ENCODE data around the gene CTDSPL. TPM values are rescaled to one million over a fixed set of nuclear protein-coding genes. Genes with fewer than 3 reads are reported as not detected.

Gene CTDSPL
- total RNA-seq, 1 experiment from 2014 or later, result 16.6 TPM

- POLR2A ChIA-PET, result no interaction called here
- no peaks in the 10 kb centered on the region for H3K4me1 ChIP-seq (ENCODE audit: control insufficient read depth, insufficient read depth, low read length)
- BruUV-seq (replicated peaks), result no TSS peak
- TF ChIP-seq, protein P1, sequence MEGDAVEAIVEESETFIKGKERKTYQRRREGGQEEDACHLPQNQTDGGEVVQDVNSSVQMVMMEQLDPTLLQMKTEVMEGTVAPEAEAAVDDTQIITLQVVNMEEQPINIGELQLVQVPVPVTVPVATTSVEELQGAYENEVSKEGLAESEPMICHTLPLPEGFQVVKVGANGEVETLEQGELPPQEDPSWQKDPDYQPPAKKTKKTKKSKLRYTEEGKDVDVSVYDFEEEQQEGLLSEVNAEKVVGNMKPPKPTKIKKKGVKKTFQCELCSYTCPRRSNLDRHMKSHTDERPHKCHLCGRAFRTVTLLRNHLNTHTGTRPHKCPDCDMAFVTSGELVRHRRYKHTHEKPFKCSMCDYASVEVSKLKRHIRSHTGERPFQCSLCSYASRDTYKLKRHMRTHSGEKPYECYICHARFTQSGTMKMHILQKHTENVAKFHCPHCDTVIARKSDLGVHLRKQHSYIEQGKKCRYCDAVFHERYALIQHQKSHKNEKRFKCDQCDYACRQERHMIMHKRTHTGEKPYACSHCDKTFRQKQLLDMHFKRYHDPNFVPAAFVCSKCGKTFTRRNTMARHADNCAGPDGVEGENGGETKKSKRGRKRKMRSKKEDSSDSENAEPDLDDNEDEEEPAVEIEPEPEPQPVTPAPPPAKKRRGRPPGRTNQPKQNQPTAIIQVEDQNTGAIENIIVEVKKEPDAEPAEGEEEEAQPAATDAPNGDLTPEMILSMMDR (IDR thresholded peaks at IDR 0.05), result no peak
- TF ChIP-seq TCF7L2 (IDR thresholded peaks at IDR 0.05; ENCODE audit: low read depth, low read length), result no peak
- TF ChIP-seq, protein P2, sequence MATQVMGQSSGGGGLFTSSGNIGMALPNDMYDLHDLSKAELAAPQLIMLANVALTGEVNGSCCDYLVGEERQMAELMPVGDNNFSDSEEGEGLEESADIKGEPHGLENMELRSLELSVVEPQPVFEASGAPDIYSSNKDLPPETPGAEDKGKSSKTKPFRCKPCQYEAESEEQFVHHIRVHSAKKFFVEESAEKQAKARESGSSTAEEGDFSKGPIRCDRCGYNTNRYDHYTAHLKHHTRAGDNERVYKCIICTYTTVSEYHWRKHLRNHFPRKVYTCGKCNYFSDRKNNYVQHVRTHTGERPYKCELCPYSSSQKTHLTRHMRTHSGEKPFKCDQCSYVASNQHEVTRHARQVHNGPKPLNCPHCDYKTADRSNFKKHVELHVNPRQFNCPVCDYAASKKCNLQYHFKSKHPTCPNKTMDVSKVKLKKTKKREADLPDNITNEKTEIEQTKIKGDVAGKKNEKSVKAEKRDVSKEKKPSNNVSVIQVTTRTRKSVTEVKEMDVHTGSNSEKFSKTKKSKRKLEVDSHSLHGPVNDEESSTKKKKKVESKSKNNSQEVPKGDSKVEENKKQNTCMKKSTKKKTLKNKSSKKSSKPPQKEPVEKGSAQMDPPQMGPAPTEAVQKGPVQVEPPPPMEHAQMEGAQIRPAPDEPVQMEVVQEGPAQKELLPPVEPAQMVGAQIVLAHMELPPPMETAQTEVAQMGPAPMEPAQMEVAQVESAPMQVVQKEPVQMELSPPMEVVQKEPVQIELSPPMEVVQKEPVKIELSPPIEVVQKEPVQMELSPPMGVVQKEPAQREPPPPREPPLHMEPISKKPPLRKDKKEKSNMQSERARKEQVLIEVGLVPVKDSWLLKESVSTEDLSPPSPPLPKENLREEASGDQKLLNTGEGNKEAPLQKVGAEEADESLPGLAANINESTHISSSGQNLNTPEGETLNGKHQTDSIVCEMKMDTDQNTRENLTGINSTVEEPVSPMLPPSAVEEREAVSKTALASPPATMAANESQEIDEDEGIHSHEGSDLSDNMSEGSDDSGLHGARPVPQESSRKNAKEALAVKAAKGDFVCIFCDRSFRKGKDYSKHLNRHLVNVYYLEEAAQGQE (IDR thresholded peaks at IDR 0.05; ENCODE audit: insufficient read depth in 1 of 2, low read depth in 2 of 2, low read length in 1 of 2), result no peak
- no peak for TF ChIP-seq SIN3A (IDR thresholded peaks at IDR 0.05; ENCODE audit: borderline replicate concordance, insufficient read depth, low read depth, low read length)
- TF ChIP-seq POLR2AphosphoS5 (IDR thresholded peaks at IDR 0.05; ENCODE audit: low read depth, low read length), result no peak
- DNase-seq (ENCODE audit: low read depth, low spot score), result no peak
- H3K27ac ChIP-seq (ENCODE audit: low read length), result no peak overlapping the region
- in situ Hi-C loops (cut with HindIII; ENCODE audit: low pct_unique_long_range_greater_than_20kb, low sequenced_read_pairs) (no loop called here), intact Hi-C loops (cut with micrococcal nuclease; ENCODE audit: unreplicated experiment) (no loop called here)
- no peak overlapping the region for H3K4me3 ChIP-seq (ENCODE audit: low read depth in 2 of 2, low read length in 2 of 2)
- no peaks in the 10 kb centered on the region for H3K27me3 ChIP-seq (ENCODE audit: control insufficient read depth, insufficient read depth, low read length)
- H3K9me3 ChIP-seq (ENCODE audit: control insufficient read depth, insufficient read depth, low read depth, low read length), result no peaks in the 10 kb centered on the region
- ATAC-seq, result 0 out of 2 replicates have a peak, but pooled peaks have one; percentile 30
- CTCF ChIA-PET, result no interaction called here
- no peaks in the 10 kb centered on the region for H3K36me3 ChIP-seq (ENCODE audit: control insufficient read depth, insufficient read depth, low read length)
Observed at GRCh38 chr3:37909067-37909911, 47.6 kb downstream of the CTDSPL start.

- POLR2A ChIA-PET, result no interaction called here
- no peaks in the 10 kb centered on the region for H3K27me3 ChIP-seq (ENCODE audit: control insufficient read depth, insufficient read depth, low read length)
Observed at GRCh38 chr3:37910671-37911400, 49.2 kb downstream of the CTDSPL start.

More at GRCh38 chr3:37910671-37911400, 49.2 kb downstream of the CTDSPL start:
- in situ Hi-C loops (cut with HindIII; ENCODE audit: low pct_unique_long_range_greater_than_20kb, low sequenced_read_pairs), result no loop called here
- Histone ChIP-seq H3K4me3 (ENCODE audit: low read depth in 2 of 2, low read length in 2 of 2) (no peak overlapping the region), H3K9me3 (ENCODE audit: control insufficient read depth, insufficient read depth, low read depth, low read length) (no peaks in the 10 kb centered on the region), H3K27ac (ENCODE audit: low read length) (no peak overlapping the region), H3K36me3 (ENCODE audit: control insufficient read depth, insufficient read depth, low read length) (no peaks in the 10 kb centered on the region), H3K4me1 (ENCODE audit: control insufficient read depth, insufficient read depth, low read length) (no peaks in the 10 kb centered on the region)
- BruUV-seq (replicated peaks), result no TSS peak
- CTCF ChIA-PET, result no interaction called here
- intact Hi-C loops (cut with micrococcal nuclease; ENCODE audit: unreplicated experiment), result no loop called here
- DNase-seq (ENCODE audit: low read depth, low spot score) (no peak), ATAC-seq (no peak)
- TF ChIP-seq, protein P1 (IDR thresholded peaks at IDR 0.05), result no peak
- TF ChIP-seq POLR2AphosphoS5 (IDR thresholded peaks at IDR 0.05; ENCODE audit: low read depth, low read length), result no peak
- TF ChIP-seq TCF7L2 (IDR thresholded peaks at IDR 0.05; ENCODE audit: low read depth, low read length), result no peak
- TF ChIP-seq, protein P2 (IDR thresholded peaks at IDR 0.05; ENCODE audit: insufficient read depth in 1 of 2, low read depth in 2 of 2, low read length in 1 of 2), result no peak
- no peak for TF ChIP-seq SIN3A (IDR thresholded peaks at IDR 0.05; ENCODE audit: borderline replicate concordance, insufficient read depth, low read depth, low read length)
